Stimulated activated CD4-positive, alpha-beta T cell treated with anti-CD3 and anti-CD28 coated beads, Interleukin-4, amount 100 ng/mL, for 1 hour (primary cell): Measurements from ENCODE around the gene DNAAF5.
"Not testable (repeated sequence)": the region's sequence is repeated elsewhere in the genome, so short reads cannot be mapped to it uniquely, and the experiment has no call there.

Source experiments
- DNase-seq: peaks from one replicate; pipeline ENCODE4 v3.0.0-alpha.2; 2020

The DNAAF5 gene

GRCh38 chr7:784971-785370, 58.5 kb downstream of the DNAAF5 start:
- no peak for DNase-seq

DNA sequence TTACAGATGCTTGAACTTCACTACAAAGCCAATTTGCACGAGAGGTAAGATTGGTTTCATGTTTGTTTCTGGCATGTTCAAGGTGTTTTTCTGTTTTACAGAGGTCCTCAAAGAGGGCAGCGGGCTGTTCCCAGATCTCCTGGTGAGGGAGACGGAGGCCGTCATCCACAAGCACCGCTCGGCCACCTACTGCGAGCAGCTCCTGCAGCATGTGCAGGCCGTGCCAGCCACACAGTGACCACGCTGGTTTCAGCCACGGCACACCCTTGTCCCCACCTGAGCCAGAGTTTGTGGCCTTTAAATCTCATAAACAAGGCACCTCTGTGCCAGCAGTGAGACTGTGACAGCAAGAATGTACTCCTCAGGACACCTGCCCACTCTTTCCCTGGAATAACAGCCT, 58.9 kb downstream of the DNAAF5 start:
- DNase-seq = no peak

GRCh38 chr7:786472-787255, 60.2 kb downstream of the DNAAF5 start:
- DNase-seq = peak; percentile 76

GRCh38 chr7:787332-788240, 61.1 kb downstream of the DNAAF5 start:
- no peak for DNase-seq

- DNase-seq = no peak
Measured at GRCh38 chr7:791519-791918, 65.0 kb downstream of the DNAAF5 start.

GRCh38 chr7:794207-794606, 67.7 kb downstream of the DNAAF5 start:
- DNase-seq = no peak

DNA sequence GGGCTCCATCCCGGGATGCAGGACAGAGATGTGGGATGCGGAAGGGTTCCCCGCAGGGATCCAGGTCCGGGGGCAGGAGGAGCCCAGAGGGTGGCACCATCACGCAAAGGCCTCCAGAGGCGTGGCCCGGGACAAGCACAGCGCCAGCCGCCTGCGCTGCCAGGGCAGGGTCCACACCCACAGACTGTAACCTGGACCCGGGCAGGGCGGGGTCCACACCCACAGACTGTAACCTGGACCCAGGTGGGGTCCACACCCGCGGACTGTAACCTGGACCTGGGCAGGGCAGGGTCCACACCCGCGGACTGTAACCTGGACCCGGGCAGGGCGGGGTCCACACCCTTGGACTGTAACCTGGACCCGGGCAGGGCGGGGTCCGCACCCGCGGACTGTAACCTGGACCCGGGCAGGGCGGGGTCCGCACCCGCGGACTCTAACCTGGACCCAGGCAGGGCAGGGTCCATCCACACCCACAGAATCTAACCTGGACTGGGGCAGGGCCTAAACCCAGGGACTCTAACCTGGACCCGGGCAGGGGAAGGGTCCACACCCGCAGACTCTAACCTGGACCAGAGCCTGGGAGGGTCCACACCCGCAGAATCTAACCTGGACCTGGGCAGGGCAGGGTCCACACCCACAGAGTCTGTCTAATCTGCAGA, 68.3 kb downstream of the DNAAF5 start:
- no peak for DNase-seq

DNA sequence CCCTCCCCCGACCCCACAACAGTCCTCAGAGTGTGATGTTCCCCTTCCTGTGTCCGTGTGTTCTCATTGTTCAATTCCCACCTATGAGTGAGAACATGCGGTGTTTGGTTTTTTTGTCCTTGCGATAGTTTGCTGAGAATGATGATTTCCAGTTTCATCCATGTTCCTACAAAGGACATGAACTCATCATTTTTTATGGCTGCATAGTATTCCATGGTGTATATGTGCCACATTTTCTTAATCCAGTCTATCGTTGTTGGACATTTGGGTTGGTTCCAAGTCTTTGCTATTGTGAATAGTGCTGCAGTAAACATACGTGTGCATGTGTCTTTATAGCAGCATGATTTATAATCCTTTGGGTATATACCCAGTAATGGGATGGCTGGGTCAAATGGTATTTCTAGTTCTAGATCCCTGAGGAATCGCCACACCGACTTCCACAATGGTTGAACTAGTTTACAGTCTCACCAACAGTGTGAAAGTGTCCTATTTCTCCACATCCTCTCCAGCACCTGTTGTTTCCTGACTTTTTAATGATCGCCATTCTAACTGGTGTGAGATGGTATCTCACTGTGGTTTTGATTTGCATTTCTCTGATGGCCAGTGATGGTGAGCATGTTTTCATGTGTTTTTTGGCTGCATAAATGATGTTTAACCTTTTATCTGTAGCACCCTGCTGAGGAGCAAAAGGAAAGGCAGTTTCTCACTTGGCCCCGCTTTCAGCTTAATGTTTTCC, 70.1 kb downstream of the DNAAF5 start:
- DNase-seq = not testable (repeated sequence)

- no peak for DNase-seq
Measured at GRCh38 chr7:798921-799470, 72.5 kb downstream of the DNAAF5 start.

DNA sequence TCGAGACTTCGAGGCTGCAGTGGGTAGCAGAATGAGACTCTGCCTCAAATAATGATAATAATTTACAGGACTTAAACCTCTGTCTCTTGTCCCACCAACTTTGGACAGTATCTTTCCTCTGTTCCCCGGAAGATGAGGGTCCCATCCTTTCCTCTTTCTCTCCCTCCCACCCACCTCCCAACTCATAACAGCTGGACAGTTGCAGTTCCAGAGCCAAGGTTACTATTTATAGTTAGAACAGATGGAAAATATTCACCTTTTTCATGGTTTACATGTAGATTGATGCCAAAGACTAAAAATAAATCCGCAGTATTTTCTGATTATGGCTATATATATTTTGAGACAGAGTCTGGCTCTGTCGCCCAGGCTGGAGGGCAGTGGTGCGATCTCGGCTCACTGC, 74.2 kb downstream of the DNAAF5 start:
- DNase-seq = no peak

- not testable (repeated sequence) for DNase-seq
Measured at GRCh38 chr7:801351-801750, 74.9 kb downstream of the DNAAF5 start.

- no peak for DNase-seq
Measured at GRCh38 chr7:801940-802381, 75.5 kb downstream of the DNAAF5 start.

DNA sequence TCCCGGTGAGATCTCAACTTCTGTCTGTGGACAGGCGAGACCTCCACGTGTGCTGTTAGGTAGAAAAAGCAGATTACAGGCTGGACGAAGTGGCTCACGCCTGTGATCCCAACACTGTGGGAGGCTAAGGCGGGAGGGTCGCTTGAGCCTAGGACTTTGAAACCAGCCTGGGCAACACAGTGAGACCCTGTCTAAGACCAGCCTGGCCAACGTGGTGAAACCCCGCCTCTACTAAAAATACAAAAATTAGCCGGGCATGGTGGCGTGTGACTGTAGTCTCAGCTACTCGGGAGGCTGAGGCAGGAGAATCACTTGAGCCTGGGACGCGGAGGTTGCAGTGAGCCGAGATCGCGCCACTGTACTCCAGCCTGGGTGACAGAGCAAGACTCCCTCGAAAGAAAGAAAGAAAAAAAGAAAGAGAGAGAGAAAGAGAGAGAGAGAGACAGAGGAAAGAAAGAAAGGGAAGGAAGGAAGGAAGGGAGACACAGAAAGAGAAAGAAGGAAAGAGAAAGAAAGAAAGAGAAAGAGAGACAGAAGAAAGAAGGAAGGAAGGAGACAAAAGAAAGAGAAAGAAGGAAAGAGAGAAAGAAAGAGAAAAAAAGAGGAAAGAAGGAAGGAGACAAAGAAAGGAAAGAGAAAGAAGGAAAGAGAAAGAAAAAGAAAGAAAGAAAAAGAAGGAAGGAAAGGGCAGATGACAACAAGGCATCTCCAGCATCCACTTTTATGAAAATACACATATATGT, 76.2 kb downstream of the DNAAF5 start:
- DNase-seq = no peak

DNA sequence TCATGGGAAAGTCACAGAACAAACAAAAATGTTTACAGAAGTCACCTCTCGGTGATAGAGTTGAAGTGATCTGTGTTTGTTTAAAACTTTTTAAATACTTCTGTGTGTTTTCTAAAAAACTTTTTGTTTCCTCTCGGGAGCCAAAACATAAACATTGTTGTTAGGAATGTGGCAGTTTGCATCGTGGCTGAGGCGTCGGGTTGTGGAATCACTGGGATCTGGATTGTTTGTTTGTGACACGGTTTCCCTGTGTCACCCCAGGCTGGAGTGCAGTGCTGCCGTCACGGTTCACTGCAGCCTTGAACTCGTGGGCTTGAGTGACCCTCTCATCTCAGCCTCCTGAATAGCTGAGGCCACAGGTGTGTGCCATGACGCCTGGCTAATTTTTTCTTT, 76.7 kb downstream of the DNAAF5 start:
- DNase-seq = no peak

- not testable (repeated sequence) for DNase-seq
Measured at GRCh38 chr7:803796-804195, 77.3 kb downstream of the DNAAF5 start.

- no peak for DNase-seq
Measured at GRCh38 chr7:805261-805660, 78.8 kb downstream of the DNAAF5 start.

DNA sequence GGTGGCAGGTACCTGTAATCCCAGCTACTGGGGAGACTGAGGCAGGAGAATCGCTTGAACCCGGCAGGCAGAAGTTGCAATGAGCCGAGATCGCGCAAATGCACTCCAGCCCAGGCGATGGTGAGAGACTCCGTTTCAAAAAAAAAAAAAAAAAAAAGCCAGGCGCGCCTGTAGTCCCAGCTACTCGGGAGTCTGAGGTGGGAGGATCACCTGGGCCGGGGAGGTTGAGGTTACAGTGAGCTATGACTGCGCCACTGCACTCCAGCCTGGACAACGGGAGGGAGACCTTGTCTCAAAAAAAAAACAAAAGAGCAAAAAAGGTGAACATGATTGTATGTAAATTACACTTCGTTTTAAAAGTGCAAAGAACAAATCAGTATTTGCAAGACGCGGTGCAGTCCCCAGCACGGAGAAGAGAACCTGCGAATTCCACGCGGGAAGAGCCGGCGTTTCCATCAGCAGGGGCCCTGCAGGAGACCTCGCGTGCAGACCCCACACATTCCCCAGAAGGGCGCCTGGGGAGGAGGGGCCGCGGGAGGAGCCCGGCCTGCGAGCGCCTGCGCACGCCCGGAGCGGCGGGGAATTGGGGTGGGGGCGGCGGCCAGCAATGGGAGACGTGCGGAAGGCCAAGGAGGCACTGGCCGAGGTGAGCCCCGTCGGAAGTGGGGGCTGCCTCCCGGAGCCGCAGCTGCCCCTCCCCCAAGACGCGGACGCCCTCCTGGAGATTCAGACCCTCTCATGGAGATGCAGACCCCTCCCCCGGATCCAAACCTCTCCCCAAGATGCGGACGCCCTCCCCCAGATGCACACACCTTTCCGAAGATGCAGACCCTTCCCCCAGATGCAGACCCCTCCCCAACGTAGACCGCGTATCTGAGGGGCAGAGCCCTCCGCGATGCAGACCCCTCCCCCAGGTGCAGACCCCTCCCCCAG, 89.1 kb downstream of the DNAAF5 start:
- DNase-seq = peak; percentile 19

DNA sequence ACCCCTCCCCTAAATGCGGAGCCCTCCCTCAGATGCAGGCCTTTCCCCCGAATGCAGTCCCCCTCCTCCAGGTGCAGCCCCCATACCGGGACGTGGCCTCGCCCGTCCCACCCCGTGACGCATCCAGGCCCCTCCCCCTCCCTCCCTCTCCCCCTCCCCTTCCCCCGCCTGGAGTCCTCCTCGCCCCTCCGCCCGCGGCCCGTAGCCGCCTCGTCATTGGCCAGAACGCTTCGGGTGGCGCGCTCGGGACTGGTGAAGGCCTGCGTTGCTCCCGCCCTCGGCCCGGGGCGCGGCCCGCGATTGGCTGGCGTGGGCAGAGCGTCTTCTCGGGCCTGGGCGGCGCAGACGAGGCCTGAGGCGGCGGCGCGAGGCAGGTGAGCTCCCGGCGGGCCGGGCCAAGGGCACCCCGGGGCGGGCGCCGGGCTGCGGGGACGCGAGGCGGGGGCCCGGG, 89.8 kb downstream of the DNAAF5 start:
- peak; percentile 97 for DNase-seq

GRCh38 chr7:816751-817671, 90.5 kb downstream of the DNAAF5 start:
- peak; percentile 41 for DNase-seq
